ACHN (cell line): ENCODE measurements around the gene TEFM.
"Not testable (repeated sequence)": the region's sequence is repeated elsewhere in the genome, so short reads cannot be mapped to it uniquely, and the experiment has no call there.

Source experiments
- DNase-seq: peaks from one replicate; pipeline ENCODE4 v3.0.0-alpha.2; 2015
- in situ Hi-C: cut with HindIII; loops from 2 replicates; pipeline ENCODE4 v1.10.0; 2017; ENCODE audit warnings: low sequenced_read_pairs, low pct_ligation_motif_present, low pct_unique_long_range_greater_than_20kb

Gene TEFM, protein sequence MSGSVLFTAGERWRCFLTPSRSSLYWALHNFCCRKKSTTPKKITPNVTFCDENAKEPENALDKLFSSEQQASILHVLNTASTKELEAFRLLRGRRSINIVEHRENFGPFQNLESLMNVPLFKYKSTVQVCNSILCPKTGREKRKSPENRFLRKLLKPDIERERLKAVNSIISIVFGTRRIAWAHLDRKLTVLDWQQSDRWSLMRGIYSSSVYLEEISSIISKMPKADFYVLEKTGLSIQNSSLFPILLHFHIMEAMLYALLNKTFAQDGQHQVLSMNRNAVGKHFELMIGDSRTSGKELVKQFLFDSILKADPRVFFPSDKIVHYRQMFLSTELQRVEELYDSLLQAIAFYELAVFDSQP

DNA sequence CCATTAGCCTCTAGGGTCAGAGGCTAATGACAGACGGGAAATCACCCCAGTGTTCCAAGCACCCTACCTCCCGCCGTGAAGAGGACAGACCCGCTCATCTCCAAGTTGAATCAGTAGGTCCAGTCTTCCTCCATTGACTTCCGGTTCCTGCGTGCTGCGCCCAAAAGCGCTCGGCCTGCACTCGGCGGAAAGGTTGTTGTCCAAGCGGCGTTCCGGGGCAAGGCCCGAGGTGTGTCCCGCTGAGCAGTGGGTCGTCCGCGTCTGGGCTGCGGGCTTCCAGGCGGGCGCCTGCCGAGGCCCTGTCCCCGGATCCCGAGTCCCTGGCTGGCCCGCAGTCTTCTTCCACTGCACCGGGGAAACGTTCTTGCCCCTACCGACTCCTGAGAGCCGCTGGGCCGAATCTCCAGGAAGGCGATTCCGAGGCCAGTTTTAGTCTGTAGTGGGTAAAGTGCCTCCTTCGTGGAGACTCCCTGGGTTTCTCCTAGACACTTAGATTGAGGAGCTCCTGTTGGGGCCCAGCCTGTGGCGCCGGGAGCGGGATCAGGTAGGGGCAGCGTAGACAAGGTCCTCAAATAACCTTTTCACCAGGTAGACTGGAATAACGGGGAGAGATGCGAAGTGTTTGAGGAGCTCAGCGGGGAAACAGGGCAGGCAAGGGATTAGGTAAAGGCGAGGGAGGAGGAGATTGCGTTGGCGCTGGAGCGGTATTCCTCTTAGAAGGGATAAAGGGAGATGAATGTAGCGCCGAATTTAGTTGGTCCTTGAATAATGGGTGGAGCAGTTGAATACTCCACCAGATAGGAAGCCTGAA lies at the start of gene TEFM:
TEFM (minus strand) TSS at position 138 of the 811 bp plus-strand sequence; CDS start at position 98, 40 bp downstream.
- in situ Hi-C loops = no loop called here

DNA sequence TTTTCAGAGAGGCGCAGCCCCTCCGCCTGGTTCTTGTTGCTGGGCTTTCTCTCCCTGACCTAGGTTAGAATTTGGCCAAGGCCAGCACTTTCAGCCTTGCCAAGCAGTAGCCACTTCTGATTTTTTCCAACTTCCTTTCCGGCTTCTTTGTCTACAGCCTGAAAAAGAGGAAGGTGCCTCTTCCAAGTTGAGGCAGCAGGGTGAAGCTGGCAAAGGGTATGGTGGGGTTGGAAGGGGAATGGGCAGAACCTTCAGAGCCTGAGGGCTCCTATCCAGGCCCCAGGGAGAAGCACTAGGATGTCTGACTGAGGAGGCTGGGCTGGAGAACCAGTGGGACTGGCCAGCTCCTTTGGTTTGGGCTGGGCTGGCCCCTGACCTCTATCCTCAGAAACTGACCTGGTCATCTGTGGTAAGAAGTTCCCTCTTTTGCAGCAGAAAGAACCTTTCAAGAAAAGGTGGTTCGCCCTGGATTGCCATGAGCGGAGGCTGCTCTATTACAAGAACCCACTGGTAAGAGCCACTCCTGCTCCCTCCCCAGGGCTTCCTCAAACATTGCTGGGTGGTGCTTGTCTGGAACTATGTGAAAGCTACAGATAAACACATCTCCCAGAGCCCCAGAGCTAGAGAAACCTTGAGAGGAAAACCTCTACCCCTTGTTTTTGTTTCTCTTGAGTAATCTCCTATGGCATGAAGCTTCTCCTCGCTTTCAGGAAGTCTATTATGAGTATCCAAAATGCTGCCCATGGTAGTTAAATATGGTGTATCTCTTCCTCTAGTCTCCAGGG lies 48.2 kb upstream of the TEFM start:
- no peak for DNase-seq
- in situ Hi-C loops = no loop called here

More for the DNA sequence above, at the start of gene TEFM:
- peak; percentile 94 for DNase-seq

DNA sequence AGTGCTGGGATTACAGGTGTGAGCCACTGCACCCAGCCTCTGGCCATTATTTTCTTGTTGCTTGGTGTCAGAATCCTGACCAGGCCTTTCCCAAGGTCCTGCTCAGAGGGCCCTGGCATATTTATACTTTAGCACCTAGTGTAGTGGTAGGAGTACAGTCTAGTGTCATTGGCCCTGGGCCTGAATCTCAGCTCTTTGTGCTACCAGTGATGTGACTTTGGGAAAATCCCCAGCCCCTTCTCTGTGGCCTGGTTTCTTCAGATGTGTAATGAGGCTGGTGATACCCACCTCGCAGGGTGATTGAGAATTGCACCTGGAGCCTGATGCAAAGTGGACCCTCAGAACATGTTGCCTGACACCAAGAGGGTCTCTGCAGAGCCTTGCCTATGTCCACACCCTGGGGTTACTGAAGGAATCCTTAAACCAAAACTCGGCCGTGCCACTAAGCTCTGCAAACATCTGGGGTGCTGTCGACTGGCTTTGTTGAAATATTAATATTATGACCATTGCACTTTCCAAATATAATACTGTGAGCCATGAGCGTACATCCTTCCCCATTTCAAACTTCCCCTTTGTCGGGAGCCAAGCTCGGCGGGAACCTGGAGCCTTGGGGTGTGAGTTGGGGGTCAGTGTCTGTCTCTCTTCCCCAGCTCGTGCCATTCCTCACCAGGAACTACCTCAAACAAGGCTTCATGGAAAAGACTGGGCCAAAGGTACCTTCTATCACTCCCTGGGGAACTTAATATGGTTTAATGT lies 46.8 kb upstream of the TEFM start:
- DNase-seq = no peak
- in situ Hi-C loops = no loop called here

DNA sequence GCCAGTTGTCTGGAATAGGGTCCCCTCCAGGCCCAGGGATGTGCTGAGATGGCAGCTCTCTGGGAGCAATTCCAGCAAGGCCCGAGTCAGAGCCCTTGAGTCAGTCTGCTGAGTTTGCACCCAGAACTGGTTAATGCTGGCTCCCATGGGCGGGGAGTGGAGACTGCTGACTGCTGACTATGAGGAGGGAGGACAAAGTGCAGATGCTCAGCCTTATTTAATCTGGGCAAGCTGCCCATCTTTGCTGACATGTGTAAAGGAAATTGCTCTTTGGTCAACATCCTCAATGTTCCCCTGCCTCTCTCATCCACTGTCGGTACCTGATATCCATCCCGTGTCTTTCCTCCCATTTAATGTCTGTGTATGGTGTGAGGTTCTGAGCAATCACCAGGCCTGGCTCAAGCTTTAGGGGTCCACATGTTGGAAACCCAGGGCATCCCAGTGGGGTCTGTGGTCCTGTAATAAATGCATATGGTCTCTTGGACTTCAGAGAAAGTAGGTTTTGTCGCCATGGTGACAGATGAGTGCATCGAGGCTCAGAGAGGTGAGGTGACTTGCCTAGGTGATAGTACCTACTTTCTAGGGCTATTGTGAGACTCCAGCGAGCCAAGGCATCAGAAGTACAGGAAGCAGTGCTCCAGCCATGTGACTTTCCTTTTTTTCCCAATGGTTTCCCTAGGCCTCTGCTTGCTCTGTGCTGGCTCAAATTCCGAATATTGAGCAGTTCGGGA lies 44.8 kb upstream of the TEFM start:
- in situ Hi-C loops = no loop called here
- peak; percentile 79 for DNase-seq

DNA sequence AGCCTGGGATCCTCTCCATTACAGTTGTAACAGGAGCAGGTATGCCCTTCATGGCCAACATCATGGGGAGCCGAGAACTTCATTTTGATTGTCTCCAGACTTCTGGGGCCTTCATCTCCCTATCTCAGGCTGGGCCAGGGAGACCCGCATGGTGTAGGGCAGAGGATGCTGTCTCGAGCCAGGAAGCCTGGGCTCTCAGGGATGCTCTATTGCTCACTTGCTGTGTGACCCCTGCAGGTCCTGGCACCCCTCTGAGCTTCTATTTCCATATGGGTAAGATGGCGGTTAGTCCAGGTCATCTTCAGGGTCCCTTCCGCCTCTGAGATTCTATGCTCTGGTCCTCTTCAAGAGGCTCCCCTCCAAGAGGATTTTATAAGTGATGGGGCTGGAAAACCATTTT lies 44.2 kb upstream of the TEFM start:
- DNase-seq = no peak
- in situ Hi-C loops = no loop called here

DNA sequence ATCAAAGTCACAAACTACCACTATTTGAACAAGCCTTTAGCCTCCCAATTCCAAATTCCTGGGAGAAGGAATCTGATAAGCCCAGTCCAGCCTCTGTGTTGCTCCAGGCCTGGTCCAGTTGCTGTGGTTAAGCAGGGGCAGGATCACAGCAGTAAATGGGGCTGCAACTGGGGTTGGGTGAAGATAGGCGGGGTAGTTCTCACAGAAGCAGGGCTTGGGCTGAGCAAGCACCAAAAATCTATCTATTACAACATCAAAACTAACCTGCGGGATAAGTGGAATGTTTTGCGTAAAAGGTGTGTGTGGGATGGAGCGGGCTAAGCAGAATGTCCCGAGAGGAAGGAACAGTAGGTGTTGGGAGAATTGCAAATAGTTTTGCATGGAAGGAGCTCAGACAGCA lies 41.8 kb upstream of the TEFM start:
- in situ Hi-C loops = no loop called here
- no peak for DNase-seq

DNA sequence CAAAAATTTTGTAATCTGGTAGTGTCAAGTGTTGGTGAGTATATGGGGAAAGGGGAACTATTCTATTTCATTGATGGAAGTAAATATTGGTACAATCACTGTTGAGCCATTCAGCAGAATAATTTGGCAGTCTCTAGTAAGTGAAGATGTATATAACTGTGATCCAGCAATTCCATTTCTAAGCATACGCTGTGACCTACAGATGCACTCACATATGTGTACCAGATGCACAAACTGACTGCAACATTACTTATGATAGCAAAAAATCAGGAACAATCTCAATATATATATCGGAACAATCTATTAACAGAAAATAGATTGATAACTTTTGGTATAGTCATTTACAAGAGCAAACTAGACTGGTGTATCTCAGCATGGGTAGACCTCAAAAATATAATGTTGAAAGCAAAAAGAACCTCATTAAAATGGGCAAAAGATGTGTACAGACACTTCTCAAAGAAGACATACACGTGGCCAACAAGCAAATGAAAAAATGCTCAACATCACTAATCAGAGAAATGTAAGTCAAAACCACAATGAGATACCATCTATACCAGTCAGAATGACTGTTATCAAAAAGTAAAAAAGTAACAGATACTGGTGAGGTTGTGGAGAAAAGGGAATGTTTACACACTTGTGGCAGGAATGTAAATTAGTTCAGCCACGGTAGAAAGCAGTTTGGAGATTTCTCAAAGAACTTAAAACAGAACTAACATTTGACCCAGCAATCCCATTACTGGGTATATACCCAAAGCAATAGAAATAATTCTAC lies 36.5 kb upstream of the TEFM start:
- peak; percentile 53 for DNase-seq
- in situ Hi-C loops = no loop called here

DNA sequence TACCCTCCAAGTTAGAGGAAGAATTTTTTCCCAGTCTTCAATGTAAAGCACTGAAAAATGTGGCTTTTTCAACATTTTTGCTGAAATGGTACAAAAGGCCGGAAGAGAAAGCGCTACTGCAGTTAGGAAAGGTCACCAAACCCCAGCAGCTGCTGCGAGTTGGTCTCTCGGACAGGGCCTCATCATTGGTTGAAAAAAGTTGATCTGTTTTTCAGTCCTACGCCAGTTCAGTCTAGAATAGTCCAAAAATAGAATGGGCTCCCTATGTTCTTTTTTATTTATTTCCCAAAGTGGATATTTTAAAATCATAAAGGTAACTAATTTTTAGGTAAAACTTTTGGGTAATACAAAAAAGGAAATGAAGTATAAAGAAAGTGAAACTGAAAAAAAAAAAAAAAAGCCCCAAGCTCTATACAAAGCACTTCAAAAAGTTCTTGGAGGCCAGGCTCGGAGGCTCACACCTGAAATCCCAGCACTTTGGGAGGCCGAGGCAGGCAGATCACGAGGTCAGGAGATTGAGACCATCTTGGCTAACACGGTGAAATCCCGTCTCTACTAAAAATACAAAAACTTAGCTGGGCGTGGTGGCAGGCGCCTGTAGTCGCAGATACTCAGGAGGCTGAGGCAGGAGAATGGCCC lies 33.1 kb upstream of the TEFM start:
- no peak for DNase-seq
- in situ Hi-C loops = no loop called here

DNA sequence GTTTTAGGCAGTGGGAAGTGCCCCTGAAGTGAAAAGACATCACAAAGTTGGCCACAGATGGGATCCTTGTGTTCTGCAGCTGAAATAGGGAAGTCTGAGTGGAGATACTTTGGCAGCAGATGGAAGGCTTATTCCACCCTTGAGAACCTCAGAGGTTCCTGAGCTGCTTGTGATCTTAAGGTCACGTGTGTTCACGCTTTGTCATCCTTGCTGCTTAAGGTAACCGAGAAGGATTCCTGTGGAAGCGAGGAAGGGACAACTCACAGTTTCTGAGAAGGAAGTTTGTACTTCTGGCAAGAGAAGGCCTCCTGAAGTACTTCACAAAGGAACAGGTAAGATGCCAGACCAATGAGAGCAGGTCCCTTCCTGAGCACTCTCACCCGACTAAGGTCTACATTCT lies 27.9 kb upstream of the TEFM start:
- DNase-seq = no peak
- in situ Hi-C loops = no loop called here

DNA sequence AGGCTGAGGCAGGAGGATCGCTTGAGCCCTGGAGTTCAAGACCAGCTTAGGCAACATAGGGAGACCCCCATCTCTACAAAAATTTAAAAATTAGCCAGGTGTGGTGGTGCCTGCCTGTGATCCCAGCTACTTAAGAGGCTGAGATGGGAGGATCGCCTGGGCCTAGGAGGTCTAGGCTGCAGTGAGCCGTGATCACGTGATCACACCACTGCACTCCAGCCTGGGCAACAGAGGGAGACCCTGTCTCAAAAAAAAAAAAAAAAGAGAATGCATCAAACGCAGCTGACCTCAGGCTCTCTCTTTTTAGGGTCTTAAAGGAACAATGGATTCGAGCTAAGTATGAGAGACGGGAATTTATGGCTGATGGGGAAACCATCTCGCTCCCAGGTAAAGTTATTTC lies 25.5 kb upstream of the TEFM start:
- DNase-seq, in situ Hi-C loops: not testable (repeated sequence)

DNA sequence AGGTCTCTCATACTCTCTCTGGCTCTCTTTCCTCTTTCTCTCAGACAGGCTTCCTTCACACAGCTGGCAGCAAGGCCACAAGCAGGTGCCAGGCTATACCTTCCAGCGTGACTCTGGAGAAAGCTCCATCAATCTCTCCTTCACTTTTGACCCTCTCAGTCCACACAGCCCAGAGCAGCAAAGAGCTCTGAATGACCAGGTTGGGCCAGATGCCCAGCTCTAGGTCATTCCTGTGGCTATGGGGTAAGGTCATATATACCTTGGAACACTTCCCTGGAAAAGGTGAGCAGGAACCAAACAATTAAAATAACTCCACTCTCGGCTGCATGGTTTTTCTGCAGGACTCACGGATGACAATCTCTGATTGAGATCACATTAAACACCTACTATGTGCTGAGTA lies 24.5 kb upstream of the TEFM start:
- no peak for DNase-seq
- in situ Hi-C loops = no loop called here

DNA sequence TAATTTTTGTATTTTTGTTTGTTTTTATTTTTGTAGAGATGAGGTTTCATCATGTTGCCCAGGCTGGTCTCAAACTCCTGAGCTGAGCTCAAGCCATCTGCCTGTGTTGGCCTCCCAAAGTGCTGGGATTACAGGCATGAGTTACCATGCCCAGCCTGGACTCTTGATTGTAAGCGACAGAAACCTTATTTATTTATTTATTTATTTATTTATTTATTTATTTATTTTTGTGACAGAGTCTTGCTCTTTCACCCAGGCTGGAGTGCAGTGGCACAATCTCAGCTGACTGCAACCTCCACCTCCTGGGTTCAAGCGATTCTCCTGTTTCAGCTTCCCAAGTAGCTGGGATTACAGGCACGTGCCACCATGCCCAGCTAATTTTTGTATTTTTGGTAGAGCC lies 23.8 kb upstream of the TEFM start:
- in situ Hi-C loops, DNase-seq: not testable (repeated sequence)

DNA sequence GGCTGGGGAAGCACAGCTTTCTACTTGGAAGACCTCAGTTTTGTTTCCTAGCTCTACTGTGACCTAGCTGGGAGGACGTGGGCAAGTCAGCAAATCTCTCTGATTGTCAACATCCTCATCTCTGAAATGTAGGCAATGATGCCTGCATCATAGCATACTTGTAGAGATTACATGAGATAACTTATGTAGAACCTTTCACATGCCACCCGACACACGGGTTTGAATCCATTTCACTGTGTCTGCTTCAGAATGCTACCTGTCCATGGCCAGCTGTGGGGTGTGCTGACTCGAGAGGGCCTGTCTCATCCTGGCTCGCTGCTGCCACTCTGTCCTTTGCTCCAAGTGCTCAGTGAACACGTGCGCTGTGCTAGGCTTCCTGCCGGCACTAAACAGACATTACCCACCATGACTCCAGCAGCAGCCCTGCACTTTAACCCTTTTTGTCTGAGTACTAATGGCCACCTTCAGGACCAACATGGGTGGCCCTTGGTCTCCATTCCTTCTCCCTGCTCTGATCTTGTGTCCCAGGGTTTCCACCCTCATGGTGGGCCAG lies 23.1 kb upstream of the TEFM start:
- DNase-seq = no peak
- in situ Hi-C loops = no loop called here

DNA sequence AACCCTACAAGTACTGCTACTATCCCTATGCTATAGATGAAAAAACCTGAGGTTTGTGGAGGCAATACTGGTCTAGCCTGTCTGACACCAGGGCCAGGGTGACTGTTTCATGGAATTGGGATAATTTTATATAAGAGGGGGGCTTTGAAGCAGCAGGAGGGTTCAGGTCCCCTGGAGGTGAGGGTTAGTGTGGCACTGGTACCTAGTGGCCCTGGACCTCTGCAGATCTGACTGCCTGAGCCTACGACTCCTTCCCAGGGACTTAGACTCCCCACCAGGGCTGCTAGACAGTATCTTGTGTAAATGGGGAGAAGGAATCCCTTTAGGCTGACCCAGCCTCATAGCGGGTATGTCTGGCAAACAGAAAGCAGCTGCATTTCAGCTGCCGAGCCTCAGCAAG lies 22.5 kb upstream of the TEFM start:
- no peak for DNase-seq
- in situ Hi-C loops = no loop called here

DNA sequence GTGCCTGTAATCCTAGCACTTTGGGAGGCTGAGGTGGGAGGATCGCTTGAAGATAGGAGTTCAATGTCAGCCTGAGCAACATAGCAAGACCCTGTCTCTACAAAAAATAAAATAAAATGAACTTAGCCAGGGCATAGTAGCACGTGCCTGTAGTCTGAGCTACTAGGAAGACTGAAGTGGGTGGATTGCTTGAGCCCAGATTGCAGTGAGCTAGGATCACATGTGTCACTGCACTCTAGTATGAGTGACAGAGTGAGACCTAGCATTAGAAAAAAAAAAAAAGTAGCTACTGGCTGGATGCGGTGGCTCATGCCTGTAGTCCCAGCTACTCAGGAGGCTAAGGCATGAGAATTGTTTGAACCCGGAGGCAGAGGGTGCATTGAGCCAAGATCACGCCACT lies 21.7 kb upstream of the TEFM start:
- DNase-seq = no peak
- in situ Hi-C loops = no loop called here

DNA sequence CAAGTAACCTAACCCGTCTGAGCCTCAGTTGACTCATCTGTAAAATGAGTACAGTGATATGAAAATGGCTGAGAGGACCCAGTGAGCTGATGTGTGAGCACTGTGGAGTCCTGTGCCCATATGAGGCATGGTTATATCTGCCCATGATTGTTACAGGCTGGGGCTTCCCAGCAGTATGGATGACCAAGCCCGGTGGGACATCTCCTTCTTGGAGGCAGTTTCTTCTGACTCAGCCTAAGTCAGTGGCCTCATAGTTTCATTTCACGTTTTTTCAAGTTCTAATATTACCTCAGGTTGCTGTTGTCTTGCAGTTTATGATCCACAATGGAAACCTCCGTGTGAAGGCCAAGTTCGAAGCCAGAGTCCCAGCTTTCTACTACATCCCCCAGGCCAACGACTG lies 20.5 kb upstream of the TEFM start:
- DNase-seq = no peak
- in situ Hi-C loops = no loop called here

DNA sequence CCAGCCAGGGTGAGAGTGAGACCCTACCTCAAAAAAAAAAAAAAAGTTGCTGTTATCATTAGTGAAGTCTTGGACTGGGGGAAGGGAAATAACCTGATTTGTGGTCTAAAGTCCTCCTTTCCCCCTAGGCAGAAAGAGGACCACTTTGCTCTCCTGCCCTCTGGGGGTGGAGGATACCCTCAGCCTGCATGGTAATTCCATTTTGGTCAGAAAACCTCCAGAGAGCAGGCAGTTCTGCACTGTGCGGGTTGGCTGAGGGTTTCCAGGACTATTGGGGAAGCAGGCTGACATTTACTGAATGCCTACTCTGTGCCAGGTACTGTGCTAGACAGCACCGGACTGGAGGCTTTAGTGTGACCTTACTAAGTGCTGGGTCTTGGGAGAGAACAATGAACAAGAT lies 18.3 kb upstream of the TEFM start:
- no peak for DNase-seq
- in situ Hi-C loops = no loop called here
